Skeletal muscle cell (primary cell): ENCODE results near the gene HNRNPM.
A peak's percentile ranks its signal among the peaks of the same experiment; 100 is the strongest.

Experiments used
- DNase-seq: peaks from one replicate; pipeline ENCODE4 v3.0.0-alpha.2; 2010; ENCODE audit warnings: low read depth
- H3K4me3 ChIP-seq: 2 replicates; pipeline ENCODE4 v1.5.1; 2011; ENCODE audit warnings: low read depth, mild to moderate bottlenecking, control low read depth, low read length, moderate library complexity

Gene HNRNPM

DNA sequence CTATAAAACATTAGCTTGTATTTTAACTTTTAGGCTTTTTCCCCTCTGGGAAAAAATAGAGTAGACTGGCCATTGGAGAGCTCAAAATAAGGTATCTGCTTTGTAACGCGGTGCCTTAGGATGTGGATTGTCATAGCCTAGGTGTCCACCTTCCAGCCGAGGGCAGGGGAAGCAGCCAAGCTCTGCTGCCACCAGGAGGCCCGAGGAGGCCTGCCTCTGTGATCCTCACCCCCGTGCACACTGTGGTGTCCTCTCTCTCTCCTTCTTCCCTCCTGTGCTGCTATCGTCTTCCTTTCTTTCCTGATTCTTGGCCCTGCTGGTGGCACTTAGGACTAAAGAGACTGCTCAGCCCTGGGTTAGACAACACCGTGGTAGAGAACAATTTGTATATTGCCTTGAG lies 11.3 kb downstream of the HNRNPM start:
- no peak overlapping the region for H3K4me3 ChIP-seq

DNA sequence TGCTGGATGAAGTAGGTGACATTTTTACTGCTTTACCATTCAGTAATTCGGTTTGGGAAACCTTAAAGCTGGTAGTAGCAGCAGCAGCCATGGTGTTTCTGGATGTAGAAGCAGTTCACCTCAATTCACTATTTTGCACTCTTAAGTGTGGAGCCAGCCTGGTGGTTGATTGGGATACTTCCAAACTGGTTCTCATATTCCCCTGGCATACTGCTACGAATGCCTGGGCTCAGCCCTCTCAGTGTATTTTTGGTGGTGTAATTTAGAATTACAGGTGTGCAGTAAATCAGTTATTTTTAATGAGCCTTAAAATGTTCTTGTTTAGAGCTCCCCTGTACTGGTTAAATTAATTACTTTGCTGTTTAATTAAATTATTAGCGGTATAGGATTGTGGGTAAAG lies 12.4 kb downstream of the HNRNPM start:
- DNase-seq = no peak

More for the DNA sequence above, 11.3 kb downstream of the HNRNPM start:
- no peak for DNase-seq

DNA sequence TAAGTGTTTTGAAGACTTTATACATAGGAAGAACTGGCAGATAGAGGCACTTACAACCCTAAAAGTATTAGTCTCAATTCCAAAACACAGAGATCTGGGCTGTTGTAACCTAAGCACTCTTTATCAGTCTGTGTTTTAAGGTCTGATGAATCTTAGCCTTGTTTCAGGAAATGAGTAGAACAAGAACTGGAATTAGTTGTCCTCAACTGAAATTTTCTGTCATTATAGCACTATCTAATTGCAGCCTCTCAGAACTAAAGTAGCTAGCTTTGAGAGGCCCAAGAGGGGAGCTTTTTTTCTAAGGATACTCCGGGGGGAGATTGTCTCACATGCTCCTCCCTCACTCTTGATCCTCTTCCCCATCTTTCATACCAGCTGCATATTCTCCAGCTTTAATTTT lies 13.1 kb downstream of the HNRNPM start:
- H3K4me3 ChIP-seq = no peak overlapping the region
- no peak for DNase-seq

More for the DNA sequence above, 12.4 kb downstream of the HNRNPM start:
- no peak overlapping the region for H3K4me3 ChIP-seq

DNA sequence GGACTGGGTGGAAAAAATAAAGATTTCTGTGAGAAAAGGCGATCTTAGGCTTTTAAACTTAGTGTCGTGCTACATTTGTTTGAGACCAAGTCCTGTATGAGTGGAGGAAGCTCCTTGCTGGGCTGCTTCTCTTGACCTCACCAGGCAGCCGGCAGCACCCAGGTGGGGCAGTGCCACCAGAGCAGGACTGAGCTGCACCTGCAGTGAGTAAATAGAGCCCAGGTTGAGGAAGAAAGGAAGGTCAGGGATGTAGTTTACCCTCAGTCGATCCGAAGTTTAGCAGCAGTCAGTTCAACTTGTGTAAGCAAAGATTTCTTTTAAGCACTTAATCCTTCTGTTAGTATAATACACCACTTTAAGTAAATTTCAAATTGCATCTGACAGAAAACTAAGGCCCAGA lies 13.6 kb downstream of the HNRNPM start:
- no peak for DNase-seq
- no peak overlapping the region for H3K4me3 ChIP-seq

DNA sequence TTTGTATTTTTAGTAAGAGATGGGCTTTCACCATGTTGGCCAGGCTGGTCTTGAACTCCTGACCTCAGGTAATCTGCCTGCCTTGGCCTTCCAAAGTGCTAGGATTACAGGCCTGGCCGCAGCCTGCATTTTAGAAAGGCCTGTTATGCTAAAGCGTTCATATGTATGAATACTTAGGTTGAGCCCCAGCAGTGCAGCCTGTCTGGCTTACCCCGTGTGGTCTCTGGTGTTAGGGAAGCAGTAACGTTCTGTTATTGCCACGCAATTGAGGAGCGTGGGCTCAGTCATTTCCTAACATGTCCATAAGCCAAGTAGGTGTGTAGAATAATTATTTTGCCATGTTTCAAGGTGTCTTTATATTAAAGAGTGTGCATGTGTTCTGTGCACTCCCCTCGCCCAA lies 14.3 kb downstream of the HNRNPM start:
- DNase-seq = no peak
- no peak overlapping the region for H3K4me3 ChIP-seq

DNA sequence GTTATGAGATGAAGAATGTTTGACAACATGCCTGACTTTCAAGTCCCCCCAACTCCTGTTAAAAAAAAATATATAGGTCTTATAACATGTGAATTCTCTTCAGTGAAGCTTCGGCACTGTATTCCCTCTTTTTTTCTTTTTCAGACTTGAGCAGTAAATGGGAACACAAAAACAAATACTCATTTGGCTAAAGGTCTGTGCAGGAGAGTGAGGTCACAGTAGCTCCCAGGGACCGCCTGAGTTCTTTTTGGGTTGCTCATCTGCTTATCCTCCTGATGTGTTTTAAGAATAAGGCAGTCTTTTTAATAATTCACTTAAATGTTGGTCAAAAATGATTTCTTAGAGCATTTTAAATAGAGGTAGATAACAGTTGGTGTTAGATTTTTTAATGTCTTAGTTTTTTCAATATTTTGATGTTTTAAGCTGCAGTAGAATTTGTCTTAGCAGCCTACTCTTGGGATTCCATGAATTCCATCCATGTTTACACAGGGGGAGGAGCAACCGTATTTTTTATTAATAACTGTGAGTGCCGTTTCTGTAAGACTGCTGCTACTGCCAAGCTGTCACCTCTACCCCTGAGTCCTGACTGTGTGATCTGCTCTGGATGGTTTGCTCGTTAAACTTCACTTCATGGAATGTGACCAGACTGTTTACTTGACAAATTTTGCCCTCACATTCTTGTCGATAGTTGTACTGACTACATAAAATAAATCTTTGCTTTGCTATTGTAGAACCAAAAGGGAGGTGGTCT lies 14.9 kb downstream of the HNRNPM start:
- no peak overlapping the region for H3K4me3 ChIP-seq
- peak; percentile 41 for DNase-seq

DNA sequence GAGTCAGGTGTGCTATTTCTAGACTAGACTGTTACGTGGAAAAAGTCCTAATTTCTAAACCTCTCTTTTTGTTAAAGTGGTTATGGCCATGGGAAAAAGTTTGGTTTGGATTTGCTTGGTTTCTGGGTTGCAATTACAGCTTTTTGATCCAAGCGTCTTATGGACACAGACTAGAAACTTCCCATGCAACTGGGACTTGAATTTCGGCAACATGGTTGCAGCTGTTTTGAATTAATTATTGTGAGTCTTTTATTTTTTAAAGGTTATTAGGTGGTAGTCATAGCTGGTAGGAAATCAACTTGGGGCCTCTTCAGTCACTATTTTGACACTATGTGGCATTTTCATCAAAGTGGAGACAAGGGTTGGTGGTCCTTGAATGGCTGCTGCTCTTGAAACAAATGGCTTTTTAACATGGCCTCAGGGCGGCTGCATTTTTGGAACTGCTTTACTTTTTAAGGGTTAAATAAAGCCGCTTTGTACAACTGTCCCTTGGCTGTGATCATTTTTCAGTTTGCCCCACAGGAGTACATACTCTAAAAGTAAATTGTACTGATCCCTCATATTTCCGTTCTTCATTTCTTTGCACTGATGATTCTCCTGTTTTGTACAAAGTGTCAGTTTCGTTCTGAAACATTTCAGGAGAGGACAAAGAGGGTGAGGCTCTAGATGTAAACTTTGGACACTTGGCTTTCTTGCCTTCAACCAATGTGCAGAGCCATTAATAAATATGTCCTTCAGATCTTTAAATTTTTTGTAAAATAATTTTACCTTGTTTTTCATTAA lies 15.9 kb downstream of the HNRNPM start:
- no peak for DNase-seq
- H3K4me3 ChIP-seq = no peak overlapping the region

DNA sequence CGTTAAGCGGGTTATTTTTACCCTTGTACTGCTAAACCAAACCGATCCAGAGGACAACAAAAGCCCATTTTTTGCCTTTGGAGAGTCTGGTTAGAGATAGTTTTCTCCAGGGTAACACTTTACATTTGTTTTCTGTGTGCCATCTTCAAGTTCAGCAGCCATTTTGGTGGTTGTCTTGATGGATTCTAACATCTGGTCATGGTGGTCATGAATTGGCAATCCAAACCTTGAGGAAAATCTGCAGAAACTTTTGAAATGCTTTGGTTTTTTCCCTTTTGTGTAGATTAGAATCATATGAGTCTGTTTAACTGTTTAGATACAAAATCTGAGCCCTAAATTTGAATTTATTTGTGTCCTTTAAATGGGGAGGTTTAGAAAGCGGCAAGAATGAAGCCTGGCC lies 16.6 kb downstream of the HNRNPM start:
- H3K4me3 ChIP-seq = no peak overlapping the region
- no peak for DNase-seq

DNA sequence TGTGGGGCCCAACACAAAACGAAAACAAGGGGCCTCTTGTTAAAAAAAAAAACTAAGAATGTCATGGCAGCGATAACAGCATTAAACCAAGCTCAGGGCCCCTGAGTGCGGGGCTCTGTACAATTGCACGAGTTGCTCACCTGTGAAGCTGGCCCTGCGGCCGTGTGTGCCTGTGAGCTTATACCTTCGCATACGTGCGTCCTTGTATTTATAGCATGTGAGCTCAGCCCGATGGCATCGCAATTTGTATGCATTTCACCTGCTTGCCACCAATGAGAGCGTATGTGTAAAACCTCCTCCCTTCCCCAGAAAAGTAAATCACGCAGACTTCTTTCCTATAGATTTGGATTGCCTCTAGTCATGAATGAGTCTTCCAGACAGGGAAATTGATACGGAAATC lies 17.1 kb downstream of the HNRNPM start:
- no peak for DNase-seq

DNA sequence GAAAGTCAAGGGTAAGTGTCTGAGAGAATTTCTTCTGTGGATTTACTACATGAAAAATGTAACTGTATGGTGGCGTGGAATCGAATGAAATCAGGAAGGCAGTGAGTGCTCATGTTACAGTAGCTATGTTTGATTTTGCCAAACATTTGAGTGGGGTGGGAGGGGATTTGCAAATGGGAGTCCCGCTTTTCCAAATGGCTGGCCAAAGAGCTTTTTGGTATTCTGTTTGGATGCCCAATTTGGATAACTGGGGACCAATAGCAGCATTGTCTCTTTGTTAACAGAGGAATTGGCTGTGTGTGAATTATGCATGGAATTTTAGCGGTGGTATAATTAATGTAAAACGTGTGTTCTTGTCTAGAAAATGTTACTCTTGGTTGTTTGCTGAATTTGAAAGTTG lies 17.8 kb downstream of the HNRNPM start:
- no peak for DNase-seq
- H3K4me3 ChIP-seq = no peak overlapping the region

More for the DNA sequence above, 17.1 kb downstream of the HNRNPM start:
- H3K4me3 ChIP-seq = no peak overlapping the region

DNA sequence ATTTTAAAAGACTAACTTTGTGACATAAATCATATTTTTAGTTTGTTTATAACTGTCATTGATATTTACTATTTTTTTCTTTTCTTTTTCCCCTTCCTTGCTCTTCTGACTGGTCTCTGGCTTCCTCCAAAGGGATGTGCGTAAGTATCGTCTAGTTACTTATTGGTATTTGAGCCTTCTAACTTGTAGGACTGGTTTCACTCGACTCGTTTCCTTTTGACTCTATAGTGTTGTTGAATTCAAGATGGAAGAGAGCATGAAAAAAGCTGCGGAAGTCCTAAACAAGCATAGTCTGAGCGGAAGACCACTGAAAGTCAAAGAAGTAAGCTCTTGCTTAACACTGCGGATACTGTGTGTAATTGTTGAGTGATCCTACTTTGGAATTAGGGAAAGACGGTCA lies 18.6 kb downstream of the HNRNPM start:
- H3K4me3 ChIP-seq = no peak overlapping the region
- no peak for DNase-seq

DNA sequence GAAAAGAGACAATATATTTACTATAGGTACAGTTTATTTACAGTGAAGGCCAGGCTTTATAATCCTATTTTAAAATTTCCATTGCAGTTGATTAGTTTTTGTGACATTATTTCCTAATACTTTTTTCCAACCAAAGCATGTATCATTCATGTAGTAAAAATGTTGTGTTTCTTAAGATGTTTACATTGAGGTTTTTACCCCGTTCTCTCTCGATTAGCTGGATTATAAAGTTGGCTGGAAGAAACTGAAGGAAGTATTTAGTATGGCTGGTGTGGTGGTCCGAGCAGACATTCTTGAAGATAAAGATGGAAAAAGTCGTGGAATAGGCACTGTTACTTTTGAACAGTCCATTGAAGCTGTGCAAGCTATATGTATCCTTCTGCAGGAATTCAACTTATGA lies 21.2 kb downstream of the HNRNPM start:
- DNase-seq = no peak

DNA sequence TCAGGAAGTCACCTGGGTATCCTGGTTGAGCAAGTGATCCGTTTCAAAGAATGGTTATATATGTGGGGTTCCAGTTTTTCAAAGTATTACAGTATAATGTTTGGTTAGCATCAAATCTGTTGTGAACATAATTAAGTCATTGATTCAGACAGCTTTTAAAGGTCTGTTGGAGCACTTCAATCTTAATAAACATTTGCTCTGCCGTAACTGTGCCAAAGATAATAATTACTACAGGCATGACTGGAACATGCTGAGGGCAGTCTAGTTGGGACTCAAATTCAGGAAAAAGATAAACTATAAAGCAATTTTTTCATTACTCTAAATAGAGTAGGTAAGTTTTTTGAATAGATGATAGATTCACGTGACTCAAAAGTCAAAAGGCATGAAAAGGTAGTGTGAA lies 23.3 kb downstream of the HNRNPM start:
- DNase-seq = no peak
- H3K4me3 ChIP-seq = no peak overlapping the region

More for the DNA sequence above, 21.2 kb downstream of the HNRNPM start:
- no peak overlapping the region for H3K4me3 ChIP-seq

DNA sequence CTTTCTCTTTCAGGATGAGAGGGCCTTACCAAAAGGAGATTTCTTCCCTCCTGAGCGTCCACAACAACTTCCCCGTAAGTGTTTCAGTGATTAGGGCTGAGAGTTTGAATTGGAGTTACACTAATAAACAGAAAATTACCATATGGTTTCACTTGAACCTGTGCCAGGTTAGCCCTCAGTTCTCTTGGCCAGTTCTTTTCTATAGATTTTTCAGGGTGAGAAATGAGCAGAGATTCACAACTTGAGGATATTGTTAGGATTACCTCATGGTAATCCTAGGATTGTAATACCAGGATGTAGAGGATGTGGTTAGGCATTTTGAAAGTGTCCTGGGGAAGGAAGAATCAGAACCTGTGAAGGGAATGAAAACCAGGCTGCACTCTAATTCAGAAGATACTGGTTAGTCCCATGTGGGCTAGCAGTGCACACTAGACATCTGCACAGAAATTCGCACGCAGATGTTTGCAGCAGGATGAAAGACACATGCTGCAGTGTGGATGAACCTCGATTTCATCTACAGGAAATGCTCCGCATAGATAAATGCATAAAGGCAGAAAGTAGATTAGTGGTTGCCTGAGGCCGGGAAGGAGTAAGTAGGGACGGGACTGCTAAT lies 24.1 kb downstream of the HNRNPM start:
- H3K4me3 ChIP-seq = no peak overlapping the region
- peak; percentile 17 for DNase-seq

DNA sequence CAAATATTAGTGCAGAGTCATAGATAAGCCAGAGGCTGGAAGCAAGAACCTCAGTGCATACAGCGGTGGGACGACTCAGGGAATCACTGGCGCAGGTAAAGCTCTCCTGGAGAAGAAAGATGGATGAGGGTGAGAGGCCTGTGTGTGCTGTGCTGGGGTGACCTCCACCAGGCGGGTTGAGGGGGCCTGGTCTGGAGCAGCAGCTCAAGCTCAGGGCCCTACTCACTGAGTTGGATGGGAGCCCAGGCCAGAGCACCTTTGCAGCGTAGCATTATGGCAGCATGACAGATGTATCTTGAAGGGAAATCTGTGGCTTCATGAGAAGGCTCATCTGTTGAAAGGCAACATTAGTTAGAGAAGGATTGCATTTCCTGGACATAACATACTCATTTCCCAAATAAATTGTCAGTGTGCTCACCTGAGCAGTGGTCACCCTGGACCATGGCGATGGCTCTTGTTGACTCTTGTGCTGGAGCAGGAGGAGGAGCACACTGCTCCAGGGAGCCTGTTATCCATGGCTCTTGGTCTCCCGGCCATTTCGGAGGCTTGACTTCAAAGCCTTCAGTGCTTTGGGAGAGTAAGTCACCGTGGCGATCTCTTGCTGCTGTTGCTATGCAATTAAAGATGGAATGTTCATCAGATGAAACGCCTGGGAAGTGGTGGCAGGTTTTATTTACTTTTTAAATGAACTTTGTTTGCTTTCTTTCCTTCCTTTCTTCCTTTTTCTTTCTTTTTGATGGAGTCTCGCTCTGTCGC lies 25.0 kb downstream of the HNRNPM start:
- no peak overlapping the region for H3K4me3 ChIP-seq
- no peak for DNase-seq

DNA sequence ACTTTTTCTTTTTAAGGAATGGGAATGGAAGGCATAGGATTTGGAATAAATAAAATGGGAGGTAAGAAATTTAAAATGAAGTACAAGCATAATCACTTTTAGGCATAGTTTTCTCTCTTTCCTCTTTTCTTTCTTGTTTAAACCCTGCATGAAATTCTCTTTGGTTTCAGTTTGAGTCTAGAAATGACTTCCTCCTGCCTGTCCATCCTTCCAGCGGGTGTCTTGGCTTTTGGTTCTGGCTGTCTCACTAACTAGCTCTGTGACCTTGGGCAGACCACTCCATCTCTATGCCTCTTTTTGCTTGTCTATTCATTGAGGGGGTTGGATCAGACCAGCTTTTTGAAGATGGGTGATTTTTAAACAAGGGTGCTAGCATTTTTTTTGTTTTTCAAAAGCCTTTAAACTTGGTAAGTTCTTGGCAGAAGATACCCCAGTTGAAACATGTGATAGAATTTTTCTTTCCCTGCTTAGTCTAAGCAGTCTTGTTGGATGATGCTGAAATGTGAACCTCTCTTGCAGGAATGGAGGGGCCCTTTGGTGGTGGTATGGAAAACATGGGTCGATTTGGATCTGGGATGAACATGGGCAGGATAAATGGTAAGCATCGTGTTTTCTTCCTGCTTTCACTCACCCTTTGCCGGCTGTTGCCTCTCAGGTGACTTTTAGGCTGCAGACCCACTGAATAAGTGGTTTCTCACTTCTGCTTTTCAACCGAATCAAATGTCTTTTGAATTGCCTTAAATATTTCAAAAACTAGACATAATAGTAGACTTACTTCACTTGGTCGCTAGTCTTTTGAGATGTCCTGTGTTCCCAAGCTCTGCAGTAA lies 29.1 kb downstream of the HNRNPM start:
- DNase-seq = no peak
- no peak overlapping the region for H3K4me3 ChIP-seq

DNA sequence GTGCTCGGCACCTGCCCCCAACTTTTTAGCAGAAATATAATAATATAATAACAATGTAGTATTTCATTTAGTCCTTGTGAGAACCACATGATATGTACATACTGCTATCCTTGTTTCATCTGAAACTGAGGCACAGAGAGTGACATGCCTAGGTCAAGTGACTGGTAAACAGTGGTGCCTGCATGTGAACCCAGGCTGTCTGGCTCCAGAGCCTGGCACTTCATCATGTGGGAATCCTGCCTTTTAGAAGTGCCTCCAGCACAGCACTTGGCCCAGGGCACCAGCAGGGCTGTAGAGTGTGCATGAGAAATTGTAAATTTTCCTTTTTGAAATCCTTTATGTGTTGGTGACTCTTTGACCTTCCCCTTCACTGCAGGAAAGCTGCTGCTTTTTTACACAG lies 30.2 kb downstream of the HNRNPM start:
- DNase-seq = no peak
- no peak overlapping the region for H3K4me3 ChIP-seq

DNA sequence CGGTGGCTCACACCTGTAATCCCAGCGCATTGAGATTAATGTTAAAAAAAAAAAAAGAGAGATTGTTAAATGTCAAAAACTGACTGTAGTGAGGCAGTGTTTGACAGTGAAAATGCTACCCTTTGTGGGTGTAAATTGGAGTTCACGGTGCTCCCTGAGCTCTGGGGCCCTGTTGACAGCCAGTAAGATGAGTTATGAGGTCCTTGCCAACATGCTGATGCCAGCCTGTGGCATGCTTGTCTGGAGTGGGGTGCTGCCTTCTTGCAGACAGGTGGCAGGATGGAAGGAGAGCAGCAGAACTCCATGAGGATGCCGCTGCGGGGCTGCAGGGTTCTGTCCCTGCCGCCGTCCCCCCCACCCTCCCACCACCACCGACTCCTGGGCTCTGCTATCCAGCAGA lies 31.7 kb downstream of the HNRNPM start:
- no peak overlapping the region for H3K4me3 ChIP-seq
- DNase-seq = no peak

DNA sequence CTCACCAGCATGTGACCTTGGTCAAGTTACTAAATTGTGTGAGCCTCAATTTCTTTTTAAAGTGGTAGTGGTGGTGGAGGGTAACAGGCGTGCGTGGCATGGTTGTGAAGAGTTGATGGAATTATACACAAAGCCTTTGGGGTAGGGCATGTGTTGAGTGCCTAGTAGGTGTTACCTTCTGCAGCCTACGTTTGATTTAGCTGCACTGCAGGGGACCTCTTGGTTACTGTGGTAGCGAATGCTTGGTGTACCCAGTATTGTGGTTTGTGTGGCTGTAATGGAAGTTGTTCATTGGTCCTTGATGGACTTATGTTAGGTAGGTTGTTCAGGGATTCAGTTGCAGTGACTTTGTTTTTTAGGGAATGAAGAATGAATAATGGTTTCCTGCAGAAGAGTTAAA lies 33.1 kb downstream of the HNRNPM start:
- no peak overlapping the region for H3K4me3 ChIP-seq
- DNase-seq = no peak
